Breast epithelium (tissue), 3 donors: ENCODE data around the gene KIF27.
"Not testable (repeated sequence)": the region's sequence is repeated elsewhere in the genome, so short reads cannot be mapped to it uniquely, and the experiment has no call there.

Source experiments
- POLR2A ChIP-seq: fragments of 450-650 bp; IDR thresholded peaks from one replicate; pipeline ENCODE4 v1.6.1; 2016; ENCODE audit warnings: antibody characterized with exemption, mild to moderate bottlenecking, moderate library complexity
- POLR2AphosphoS5 ChIP-seq, 3 donors: sonication (generic); formaldehyde crosslinking; IDR thresholded peaks; one replicate each; pipeline ENCODE4 v1.6.1; 2017; ENCODE audit warnings: antibody characterized with exemption in 3 of 3
- TF ChIP-seq, protein P1 (sequence below), 3 donors: fragments of 450-650 bp; IDR thresholded peaks; one replicate each; pipeline ENCODE4 v1.5.1; 2016 to 2017; ENCODE audit warnings: antibody characterized with exemption in 3 of 3, mild to moderate bottlenecking in 3 of 3, moderate library complexity in 3 of 3

DNA sequence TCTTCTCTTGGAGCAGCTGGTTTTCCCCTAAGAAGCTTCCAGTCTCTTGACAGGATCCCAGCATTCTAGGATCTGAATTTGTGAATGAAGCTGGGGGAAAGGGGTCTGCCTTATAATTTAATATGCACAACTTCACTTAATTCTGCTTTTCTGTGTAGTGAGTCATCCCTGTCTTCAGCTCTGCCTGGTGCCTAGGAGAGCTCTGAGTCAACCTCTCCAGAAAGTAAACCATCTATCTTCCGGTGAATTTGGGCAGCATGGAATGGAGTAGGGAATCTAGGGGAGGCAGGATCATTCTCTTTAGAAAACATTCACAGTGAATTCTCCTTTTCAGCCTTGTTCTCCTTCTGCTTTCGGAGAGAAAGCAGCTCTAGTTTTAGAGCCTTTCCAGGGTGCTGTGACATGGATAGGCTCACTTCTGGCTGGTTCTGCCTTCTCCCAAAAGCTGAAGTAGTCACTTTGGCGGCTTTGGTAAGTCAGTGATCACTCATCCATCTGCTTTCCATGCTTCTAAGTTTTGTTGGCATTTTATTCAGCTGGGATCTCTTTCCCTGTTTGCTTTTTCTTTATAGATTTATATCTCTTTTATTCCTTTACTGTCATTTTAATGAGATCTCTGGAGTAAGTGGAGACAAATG, 96.1 kb downstream of the KIF27 start:
- TF ChIP-seq, protein P1, sequence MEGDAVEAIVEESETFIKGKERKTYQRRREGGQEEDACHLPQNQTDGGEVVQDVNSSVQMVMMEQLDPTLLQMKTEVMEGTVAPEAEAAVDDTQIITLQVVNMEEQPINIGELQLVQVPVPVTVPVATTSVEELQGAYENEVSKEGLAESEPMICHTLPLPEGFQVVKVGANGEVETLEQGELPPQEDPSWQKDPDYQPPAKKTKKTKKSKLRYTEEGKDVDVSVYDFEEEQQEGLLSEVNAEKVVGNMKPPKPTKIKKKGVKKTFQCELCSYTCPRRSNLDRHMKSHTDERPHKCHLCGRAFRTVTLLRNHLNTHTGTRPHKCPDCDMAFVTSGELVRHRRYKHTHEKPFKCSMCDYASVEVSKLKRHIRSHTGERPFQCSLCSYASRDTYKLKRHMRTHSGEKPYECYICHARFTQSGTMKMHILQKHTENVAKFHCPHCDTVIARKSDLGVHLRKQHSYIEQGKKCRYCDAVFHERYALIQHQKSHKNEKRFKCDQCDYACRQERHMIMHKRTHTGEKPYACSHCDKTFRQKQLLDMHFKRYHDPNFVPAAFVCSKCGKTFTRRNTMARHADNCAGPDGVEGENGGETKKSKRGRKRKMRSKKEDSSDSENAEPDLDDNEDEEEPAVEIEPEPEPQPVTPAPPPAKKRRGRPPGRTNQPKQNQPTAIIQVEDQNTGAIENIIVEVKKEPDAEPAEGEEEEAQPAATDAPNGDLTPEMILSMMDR (IDR thresholded peaks at IDR 0.05): not testable (repeated sequence)
- not testable (repeated sequence) for TF ChIP-seq POLR2AphosphoS5 (IDR thresholded peaks at IDR 0.05); POLR2A
